Mesenchymal stem cell (in vitro differentiated cells and primary cell): ENCODE data around the gene CCNQ.

Experiments used
- DNase-seq: peaks from one replicate; pipeline ENCODE4 v3.0.0-alpha.2; 2013
- H2AFZ ChIP-seq: one replicate; pipeline ENCODE4 v1.6.1; 2013; ENCODE audit warnings: low read depth, mild to moderate bottlenecking, control low read depth, inconsistent platforms, low read length, moderate library complexity
- H2AK5ac ChIP-seq: 2 replicates; pipeline ENCODE4 v1.6.1; 2013; ENCODE audit warnings: low read length, moderate library complexity, mild to moderate bottlenecking, inconsistent platforms; ENCODE audit not compliant: severe bottlenecking
- H2BK120ac ChIP-seq: one replicate; pipeline ENCODE4 v1.6.1; 2013; ENCODE audit warnings: low read depth, mild to moderate bottlenecking, inconsistent platforms, low read length, moderate library complexity
- H2BK12ac ChIP-seq, 2 experiments: one replicate each; pipeline ENCODE4 v1.6.1; 2013; ENCODE audit warnings: inconsistent platforms in 2 of 2, low read length in 2 of 2, mild to moderate bottlenecking in 2 of 2, moderate library complexity in 2 of 2, control low read depth in 1 of 2
- H2BK15ac ChIP-seq: one replicate; pipeline ENCODE4 v1.6.1; 2013; ENCODE audit warnings: mild to moderate bottlenecking, low read depth, inconsistent platforms; ENCODE audit not compliant: poor library complexity, severe bottlenecking
- H2BK5ac ChIP-seq: 2 replicates; pipeline ENCODE4 v1.6.1; 2013; ENCODE audit warnings: low read depth, mild to moderate bottlenecking, low read length, control low read depth, inconsistent platforms; ENCODE audit not compliant: poor library complexity, severe bottlenecking
- H3K14ac ChIP-seq, 2 experiments: one replicate each; pipeline ENCODE4 v1.6.1; 2013; ENCODE audit warnings: inconsistent platforms in 2 of 2, low read length in 2 of 2, control low read depth in 1 of 2, mild to moderate bottlenecking in 1 of 2, moderate library complexity in 1 of 2
- H3K18ac ChIP-seq, 2 experiments: one replicate each; pipeline ENCODE4 v1.6.1; 2013; ENCODE audit warnings: inconsistent platforms in 2 of 2, low read length in 2 of 2, control low read depth in 1 of 2, low read depth in 1 of 2, mild to moderate bottlenecking in 1 of 2
- H3K23ac ChIP-seq, 2 experiments: one replicate each; pipeline ENCODE4 v1.6.1; 2013; ENCODE audit warnings: inconsistent platforms in 2 of 2, low read length in 2 of 2, mild to moderate bottlenecking in 2 of 2, moderate library complexity in 2 of 2, control low read depth in 1 of 2
- H3K27ac ChIP-seq: 2 replicates; pipeline ENCODE4 v1.5.1; 2013; ENCODE audit warnings: mild to moderate bottlenecking, moderate library complexity, low read length, control low read depth, inconsistent platforms; ENCODE audit not compliant: poor library complexity, severe bottlenecking
- H3K27me3 ChIP-seq, 2 experiments: 2 replicates each; pipeline versions ENCODE4 v1.6.1 to v1.7.0; 2013; ENCODE audit warnings: low read length in 2 of 2, mild to moderate bottlenecking in 2 of 2, moderate library complexity in 2 of 2, control low read depth in 1 of 2, inconsistent platforms in 1 of 2; ENCODE audit not compliant: control insufficient read depth in 1 of 2, insufficient read depth in 1 of 2
- H3K36me3 ChIP-seq, 2 experiments: 2 replicates each; pipeline versions ENCODE4 v1.6.1 to v1.7.0; 2013; ENCODE audit warnings: low read length in 2 of 2, control low read depth in 1 of 2, inconsistent platforms in 1 of 2, low read depth in 1 of 2, mild to moderate bottlenecking in 1 of 2; ENCODE audit not compliant: insufficient read depth in 2 of 2, control insufficient read depth in 1 of 2
- H3K4ac ChIP-seq, 2 experiments: one replicate each; pipeline ENCODE4 v1.6.1; 2013; ENCODE audit warnings: inconsistent platforms in 2 of 2, low read length in 2 of 2, mild to moderate bottlenecking in 2 of 2, moderate library complexity in 2 of 2, control low read depth in 1 of 2, low read depth in 1 of 2
- H3K4me1 ChIP-seq: 2 replicates; pipeline ENCODE4 v1.6.1; 2013; ENCODE audit warnings: low read depth, low read length, control low read depth; ENCODE audit not compliant: control insufficient read depth, insufficient read depth
- H3K4me2 ChIP-seq: 2 replicates; pipeline ENCODE4 v1.6.1; 2013; ENCODE audit warnings: low read length, mild to moderate bottlenecking, inconsistent platforms; ENCODE audit not compliant: poor library complexity, severe bottlenecking
- H3K4me3 ChIP-seq, 2 experiments: 2 replicates each; pipeline versions ENCODE4 v1.5.1 to v1.7.0; 2013; ENCODE audit warnings: low read length in 2 of 2, mild to moderate bottlenecking in 2 of 2, control low read depth in 1 of 2, low read depth in 1 of 2; ENCODE audit not compliant: insufficient read depth in 1 of 2
- H3K79me1 ChIP-seq: replicated peaks from 2 replicates; pipeline ENCODE4 v1.6.1; 2013; ENCODE audit warnings: mild to moderate bottlenecking, control low read depth, low read length, inconsistent platforms; ENCODE audit not compliant: poor library complexity, severe bottlenecking
- H3K9ac ChIP-seq: 2 replicates; pipeline ENCODE4 v1.7.0; 2013; ENCODE audit warnings: mild to moderate bottlenecking, low read length, moderate library complexity
- H3K9me3 ChIP-seq: 2 replicates; pipeline ENCODE4 v1.7.0; 2013; ENCODE audit warnings: mild to moderate bottlenecking, low read length; ENCODE audit not compliant: control insufficient read depth
- H4K8ac ChIP-seq: one replicate; pipeline ENCODE4 v1.6.1; 2013; ENCODE audit warnings: inconsistent platforms, mild to moderate bottlenecking, low read length, moderate library complexity
- H4K91ac ChIP-seq: one replicate; pipeline ENCODE4 v1.6.1; 2013; ENCODE audit warnings: mild to moderate bottlenecking, low read length, inconsistent platforms
- WGBS: methylation state at CpG from one replicate; pipeline ENCODE4 v1.1.7; 2013; ENCODE audit warnings: mixed read lengths; 5-methylcytosine and 5-hydroxymethylcytosine counted together

The CCNQ gene

DNA sequence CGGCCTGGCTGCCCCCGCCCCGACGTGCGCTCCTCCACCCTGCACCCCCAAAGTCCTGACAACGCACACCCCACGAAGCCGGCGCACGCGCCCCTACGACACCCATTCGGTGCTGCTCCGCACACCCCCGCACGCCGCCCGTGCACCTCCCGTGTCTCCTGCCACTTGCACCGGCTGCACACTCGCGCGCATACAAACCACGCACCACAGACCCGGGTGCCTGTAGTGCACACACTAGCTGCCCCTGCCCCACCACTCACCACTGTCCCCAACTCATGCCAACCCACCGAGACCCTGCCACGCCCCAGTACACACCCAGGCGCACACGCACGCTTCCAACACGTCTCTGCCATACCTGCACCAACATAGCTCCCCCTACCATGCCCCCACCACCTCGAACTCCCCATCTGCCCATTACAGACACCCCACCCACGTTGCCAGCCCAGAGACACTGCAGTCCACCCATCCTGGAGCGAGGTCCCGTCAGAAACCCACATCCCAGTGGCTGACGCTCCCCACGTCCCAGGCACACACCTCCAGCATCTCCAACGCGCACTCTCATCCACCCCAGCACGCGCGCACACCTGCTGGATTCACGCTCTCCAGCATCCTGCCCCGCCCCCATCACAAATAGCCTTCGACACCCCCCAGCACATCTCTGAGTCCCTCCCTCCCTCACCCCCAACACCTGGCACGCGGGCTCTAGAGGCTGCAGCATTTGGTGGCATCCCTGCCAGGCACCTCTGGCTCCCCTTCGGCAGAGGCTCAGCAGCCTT is 43.9 kb upstream of the CCNQ start:
- DNase-seq = no peak

GRCh38 chrX:153642051-153642654 is 43.2 kb upstream of the CCNQ start:
- 0% methylated on average over 5 of the region's 62 CpGs for WGBS

More for the DNA sequence above, 43.9 kb upstream of the CCNQ start:
- H3K27ac ChIP-seq = no peak overlapping the region
- no peak overlapping the region for H3K14ac ChIP-seq
- H4K91ac ChIP-seq = no peak overlapping the region
- peaks cover 33% of the 10 kb centered on the region for H3K4me1 ChIP-seq
- no peak overlapping the region for H2BK5ac ChIP-seq
- no peak overlapping the region for H3K4ac ChIP-seq
- WGBS = 11% methylated on average over 42 of the region's 48 CpGs
- no peak overlapping the region for H2BK15ac ChIP-seq
- H2BK12ac ChIP-seq = no peak overlapping the region
- no peak overlapping the region for H4K8ac ChIP-seq
- peak overlapping the region; percentile 58 for H3K4me2 ChIP-seq
- no peak overlapping the region for H3K9ac ChIP-seq
- no peak overlapping the region for H2AK5ac ChIP-seq
- H3K36me3 ChIP-seq = no peaks in the 10 kb centered on the region
- H3K27me3 ChIP-seq = peaks cover 49 to 77% of the 10 kb centered on the region in 2 experiments
- H2AFZ ChIP-seq = no peak overlapping the region
- H3K18ac ChIP-seq = no peak overlapping the region
- no peak overlapping the region for H2BK120ac ChIP-seq
- no peaks in the 10 kb centered on the region for H3K79me1 ChIP-seq
- H3K23ac ChIP-seq = no peak overlapping the region
- no peak overlapping the region for H3K4me3 ChIP-seq
- no peaks in the 10 kb centered on the region for H3K9me3 ChIP-seq

GRCh38 chrX:153641627-153642026 is 42.7 kb upstream of the CCNQ start:
- H3K4me2 ChIP-seq = no peak overlapping the region
- WGBS = 0% methylated on average over 3 of the region's 8 CpGs

More at GRCh38 chrX:153642051-153642654, 43.2 kb upstream of the CCNQ start:
- Histone ChIP-seq H2AFZ (no peak overlapping the region), H3K9me3 (no peaks in the 10 kb centered on the region), H3K14ac (no peak overlapping the region), H3K4ac (no peak overlapping the region), H2BK5ac (no peak overlapping the region), H3K18ac (no peak overlapping the region), H4K91ac (no peak overlapping the region), H3K4me3 (no peak overlapping the region), H3K4me2 (peak overlapping the region; percentile 61), H2BK12ac (no peak overlapping the region), H3K4me1 (peaks cover 30% of the 10 kb centered on the region), H3K27ac (no peak overlapping the region), H3K23ac (no peak overlapping the region), H4K8ac (no peak overlapping the region), H3K36me3 (no peaks in the 10 kb centered on the region), H3K27me3 (peaks cover 45 to 83% of the 10 kb centered on the region in 2 experiments), H3K9ac (no peak overlapping the region), H2BK15ac (no peak overlapping the region), H2AK5ac (no peak overlapping the region), H3K79me1 (no peaks in the 10 kb centered on the region), H2BK120ac (no peak overlapping the region)
- DNase-seq = no peak

DNA sequence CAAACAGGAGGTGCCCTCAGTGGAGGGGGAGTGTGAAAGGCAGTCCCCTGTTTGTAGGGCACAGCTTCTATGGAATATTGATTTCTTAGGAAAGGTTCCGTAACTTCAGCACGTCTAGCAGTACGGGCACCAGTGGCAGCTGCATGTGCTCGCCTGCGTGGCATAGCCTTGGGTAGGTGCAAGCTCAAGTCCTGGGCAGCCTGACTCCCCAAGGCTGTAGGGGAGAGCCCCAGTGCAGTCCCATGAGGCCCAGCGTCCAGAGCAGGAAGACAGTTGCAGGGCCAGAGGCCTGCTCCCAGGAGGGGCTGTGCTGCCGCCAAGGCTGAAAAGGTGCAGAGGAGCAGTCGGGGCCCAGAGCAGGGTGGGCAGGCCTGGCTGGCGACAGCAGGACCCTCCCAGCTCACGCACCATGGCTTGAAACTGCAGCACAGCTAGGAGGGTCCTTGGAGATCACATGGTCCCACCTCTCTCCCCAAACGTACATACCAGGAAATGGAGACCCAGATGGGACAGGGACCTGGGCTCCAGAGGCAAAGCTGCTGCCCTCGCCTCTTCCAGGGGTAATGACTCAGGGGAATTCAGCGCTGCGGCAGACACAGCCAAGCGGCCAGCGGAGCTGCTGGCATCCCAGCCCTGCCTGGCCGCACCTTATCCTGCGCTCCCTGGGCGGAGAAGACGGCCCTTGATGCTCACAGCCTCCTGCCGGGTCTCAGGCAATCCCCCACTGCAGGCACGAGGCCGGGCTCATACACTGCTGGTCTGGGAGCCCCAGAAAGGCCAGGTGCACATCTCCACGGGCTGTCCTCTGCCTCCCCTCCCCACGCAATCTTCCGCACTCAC is 42.0 kb upstream of the CCNQ start:
- no peak overlapping the region for H3K9ac ChIP-seq
- no peak overlapping the region for H2BK12ac ChIP-seq
- no peaks in the 10 kb centered on the region for H3K36me3 ChIP-seq
- H3K23ac ChIP-seq = no peak overlapping the region
- H3K79me1 ChIP-seq = no peaks in the 10 kb centered on the region
- H2BK120ac ChIP-seq = no peak overlapping the region
- no peak overlapping the region for H3K27ac ChIP-seq
- WGBS = 42% methylated on average over 15 of the region's 26 CpGs
- H2AFZ ChIP-seq = no peak overlapping the region
- no peak overlapping the region for H3K14ac ChIP-seq
- DNase-seq = no peak
- H2AK5ac ChIP-seq = no peak overlapping the region
- no peaks in the 10 kb centered on the region for H3K9me3 ChIP-seq
- peaks cover 25% of the 10 kb centered on the region for H3K4me1 ChIP-seq
- no peak overlapping the region for H3K4ac ChIP-seq
- H2BK15ac ChIP-seq = no peak overlapping the region
- H3K4me3 ChIP-seq = no peak overlapping the region
- H2BK5ac ChIP-seq = no peak overlapping the region
- H3K18ac ChIP-seq = no peak overlapping the region
- peaks cover 38 to 80% of the 10 kb centered on the region in 2 experiments for H3K27me3 ChIP-seq
- H4K91ac ChIP-seq = no peak overlapping the region
- H3K4me2 ChIP-seq = no peak overlapping the region
- no peak overlapping the region for H4K8ac ChIP-seq

More at GRCh38 chrX:153641627-153642026, 42.7 kb upstream of the CCNQ start:
- H2BK120ac ChIP-seq = no peak overlapping the region
- no peak overlapping the region for H3K4ac ChIP-seq
- H4K8ac ChIP-seq = no peak overlapping the region
- H3K14ac ChIP-seq = no peak overlapping the region
- H3K36me3 ChIP-seq = no peaks in the 10 kb centered on the region
- no peak overlapping the region for H4K91ac ChIP-seq
- H2BK12ac ChIP-seq = no peak overlapping the region
- no peak overlapping the region for H2BK5ac ChIP-seq
- no peak overlapping the region for H2BK15ac ChIP-seq
- H3K9me3 ChIP-seq = no peaks in the 10 kb centered on the region
- no peak overlapping the region for H3K27ac ChIP-seq
- H2AFZ ChIP-seq = no peak overlapping the region
- no peak overlapping the region for H3K9ac ChIP-seq
- DNase-seq = no peak
- H3K18ac ChIP-seq = no peak overlapping the region
- no peaks in the 10 kb centered on the region for H3K79me1 ChIP-seq
- H3K23ac ChIP-seq = no peak overlapping the region
- no peak overlapping the region for H2AK5ac ChIP-seq
- no peak overlapping the region for H3K4me3 ChIP-seq
- peaks cover 26% of the 10 kb centered on the region for H3K4me1 ChIP-seq
- peaks cover 44 to 85% of the 10 kb centered on the region in 2 experiments for H3K27me3 ChIP-seq
